Transverse colon (tissue), 4 donors: ENCODE measurements around the gene DENND6B.

ENCODE experiments used
- CTCF ChIP-seq, 5 experiments: fragments of 200-600 bp in 3 of 5; fragments of 450-650 bp in 2 of 5; sonication (generic) in 3 of 5; IDR thresholded peaks; 1 replicate in 2 of 5; 2 replicates in 3 of 5; pipeline ENCODE4 v1.5.1; 2016 to 2017; ENCODE audit warnings: antibody characterized with exemption in 5 of 5, inconsistent platforms in 3 of 5, mild to moderate bottlenecking in 2 of 5, moderate library complexity in 1 of 5
- EP300 ChIP-seq: sonication (generic); formaldehyde crosslinking; IDR thresholded peaks from one replicate; pipeline ENCODE4 v1.6.1; 2017; ENCODE audit warnings: antibody characterized with exemption, low read depth
- POLR2A ChIP-seq: fragments of 450-650 bp; IDR thresholded peaks from one replicate; pipeline ENCODE4 v1.6.1; 2016; ENCODE audit warnings: antibody characterized with exemption, mild to moderate bottlenecking, moderate library complexity
- POLR2AphosphoS5 ChIP-seq, 3 donors: sonication (generic); formaldehyde crosslinking; IDR thresholded peaks; one replicate each; pipeline ENCODE4 v1.6.1; 2016; ENCODE audit warnings: antibody characterized with exemption in 3 of 3

- TF ChIP-seq CTCF (IDR thresholded peaks at IDR 0.05) (peak in 1 of 5 experiments; percentile 22), POLR2AphosphoS5 (IDR thresholded peaks at IDR 0.05) (no peak), POLR2A (no peak), EP300 (no peak)
Observed at GRCh38 chr22:50303848-50304527, 22.8 kb downstream of the DENND6B start.
